Frontal cortex (tissue), 4 donors: ENCODE results near the gene TMEM263. TPM values are rescaled to one million over a fixed set of nuclear protein-coding genes. Genes with fewer than 3 reads are reported as not detected.
"Not testable (repeated sequence)": the region's sequence is repeated elsewhere in the genome, so short reads cannot be mapped to it uniquely, and the experiment has no call there.

Experiments
- DNase-seq, 2 donors: peaks; one replicate each; pipeline ENCODE4 v3.0.0; 2012; ENCODE audit warnings: low spot score in 2 of 2
- FAIRE-seq: peaks from 2 replicates; lab custom pipeline; 2012; peaks lifted over from hg19 to GRCh38; lab: Jason Lieb, UNC
- total RNA-seq: library from RNA; depleted of rRNA; stranded (reverse); fragments of >200 nt; gene quantifications from one replicate; pipeline ENCODE4 v1.2.3, GENCODE V29; 2014
- donor health status: control.
- donor health status: control.
- donor health status: control.

Gene TMEM263
- 36.3 TPM for total RNA-seq

GRCh38 chr12:106955377-106956047 is at the start of gene TMEM263:
Gene TMEM263, plus strand, starts transcription at chr12:106955907. Its CDS starts 11,210 bp downstream, at chr12:106967117.
- FAIRE-seq, result no peak
- DNase-seq, result peak; percentile 90 to 92

GRCh38 chr12:106906715-106907114 is 49.0 kb upstream of the TMEM263 start:
- DNase-seq, result no peak
- no peak for FAIRE-seq

- no peak for DNase-seq
- FAIRE-seq, result no peak
Measured at GRCh38 chr12:106907411-106907810, 48.3 kb upstream of the TMEM263 start.

- no peak for DNase-seq
- no peak for FAIRE-seq
Measured at GRCh38 chr12:106907846-106908245, 47.9 kb upstream of the TMEM263 start.

GRCh38 chr12:106908561-106908960 is 47.1 kb upstream of the TMEM263 start:
- no peak for FAIRE-seq
- DNase-seq, result no peak

GRCh38 chr12:106910202-106910601 is 45.5 kb upstream of the TMEM263 start:
- FAIRE-seq (no peak), DNase-seq (no peak)

- FAIRE-seq (no peak), DNase-seq (no peak)
Measured at GRCh38 chr12:106911581-106911980, 44.1 kb upstream of the TMEM263 start.

- DNase-seq (no peak), FAIRE-seq (no peak)
Measured at GRCh38 chr12:106913456-106913855, 42.3 kb upstream of the TMEM263 start.

- DNase-seq (no peak), FAIRE-seq (no peak)
Measured at GRCh38 chr12:106914796-106915634, 40.7 kb upstream of the TMEM263 start.

GRCh38 chr12:106915635-106916026 is 40.1 kb upstream of the TMEM263 start:
- DNase-seq (no peak), FAIRE-seq (no peak)

GRCh38 chr12:106917503-106917902 is 38.2 kb upstream of the TMEM263 start:
- no peak for DNase-seq
- no peak for FAIRE-seq

GRCh38 chr12:106918746-106919145 is 37.0 kb upstream of the TMEM263 start:
- DNase-seq, result no peak
- FAIRE-seq, result no peak

GRCh38 chr12:106919910-106920544 is 35.7 kb upstream of the TMEM263 start:
- FAIRE-seq, result peak; percentile 82
- peak in 1 of 2 donors; percentile 36 for DNase-seq

- FAIRE-seq, DNase-seq: not testable (repeated sequence)
Measured at GRCh38 chr12:106921976-106922375, 33.7 kb upstream of the TMEM263 start.

GRCh38 chr12:106923594-106923993 is 32.1 kb upstream of the TMEM263 start:
- not testable (repeated sequence) for FAIRE-seq, DNase-seq

- DNase-seq, result no peak
- no peak for FAIRE-seq
Measured at GRCh38 chr12:106924268-106924861, 31.3 kb upstream of the TMEM263 start.

- DNase-seq (no peak), FAIRE-seq (no peak)
Measured at GRCh38 chr12:106926657-106927056, 29.1 kb upstream of the TMEM263 start.

GRCh38 chr12:106934277-106934676 is 21.4 kb upstream of the TMEM263 start:
- FAIRE-seq (no peak), DNase-seq (no peak)

GRCh38 chr12:106941481-106942156 is 14.1 kb upstream of the TMEM263 start:
- DNase-seq (no peak), FAIRE-seq (no peak)

- FAIRE-seq, result no peak
- DNase-seq, result no peak
Measured at GRCh38 chr12:106942775-106943174, 12.9 kb upstream of the TMEM263 start.
